Measurements from ENCODE around the gene ADCK2. TPM values are rescaled to one million over a fixed set of nuclear protein-coding genes. Genes with fewer than 3 reads are reported as not detected.
"Not testable (repeated sequence)": the region's sequence is repeated elsewhere in the genome, so short reads cannot be mapped to it uniquely, and the experiment has no call there.

ADCK2 gene, protein sequence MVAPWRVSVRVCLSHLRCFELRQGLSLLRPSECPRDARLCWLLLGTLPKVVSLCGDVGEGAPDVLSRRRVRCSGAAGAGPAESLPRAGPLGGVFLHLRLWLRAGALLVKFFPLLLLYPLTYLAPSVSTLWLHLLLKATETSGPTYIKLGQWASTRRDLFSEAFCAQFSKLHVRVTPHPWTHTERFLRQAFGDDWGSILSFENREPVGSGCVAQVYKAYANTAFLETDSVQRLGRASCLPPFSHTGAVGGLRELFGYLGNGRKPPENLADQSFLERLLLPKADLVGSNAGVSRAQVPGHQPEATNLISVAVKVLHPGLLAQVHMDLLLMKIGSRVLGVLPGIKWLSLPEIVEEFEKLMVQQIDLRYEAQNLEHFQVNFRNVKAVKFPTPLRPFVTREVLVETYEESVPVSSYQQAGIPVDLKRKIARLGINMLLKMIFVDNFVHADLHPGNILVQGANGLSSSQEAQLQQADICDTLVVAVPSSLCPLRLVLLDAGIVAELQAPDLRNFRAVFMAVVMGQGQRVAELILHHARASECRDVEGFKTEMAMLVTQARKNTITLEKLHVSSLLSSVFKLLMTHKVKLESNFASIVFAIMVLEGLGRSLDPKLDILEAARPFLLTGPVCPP
- 10 to 100 TPM; 30.3 to 38.9 TPM for total RNA-seq

DNA sequence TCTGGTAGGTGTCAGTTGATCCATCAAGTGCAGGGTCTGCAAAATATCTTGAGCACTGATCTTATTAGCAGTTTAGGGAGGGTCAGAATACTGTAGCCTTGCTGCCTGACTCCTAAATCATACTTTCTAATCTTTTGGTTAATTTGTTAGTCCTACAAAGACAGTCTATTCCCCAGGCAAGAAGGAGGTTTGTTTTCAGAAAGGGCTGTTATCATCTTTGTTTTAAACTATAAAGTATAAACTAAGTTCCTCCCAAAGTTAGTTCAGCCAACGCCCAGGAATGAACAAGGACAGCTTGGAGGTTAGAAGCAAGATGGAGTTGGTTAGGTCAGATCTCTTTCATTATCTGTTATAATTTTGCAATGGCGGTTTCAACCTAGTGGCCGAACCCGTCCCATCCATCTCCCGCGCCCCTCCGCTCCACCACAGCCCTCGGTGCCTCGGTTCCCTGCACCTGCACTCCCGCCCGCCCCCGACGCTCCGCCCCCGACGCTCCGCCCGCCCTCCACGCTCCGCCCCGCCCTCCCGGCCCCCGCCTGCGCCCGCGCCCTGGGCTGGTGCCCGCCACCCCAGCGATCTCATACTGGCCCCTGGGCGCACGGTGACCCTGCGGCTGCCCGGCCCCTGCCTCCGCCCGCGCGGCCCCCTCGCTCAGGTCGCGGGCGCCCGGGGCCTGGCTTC, at the start of gene ADCK2:
Gene ADCK2, plus strand, starts transcription at position 564 of the 681 bp plus-strand sequence. CDS start 386 bp downstream, outside the sequence.
- H3K36me3 Mint-ChIP-seq (ENCODE audit: insufficient read depth in 2 of 2), result no peaks in the 10 kb centered on the region

DNA sequence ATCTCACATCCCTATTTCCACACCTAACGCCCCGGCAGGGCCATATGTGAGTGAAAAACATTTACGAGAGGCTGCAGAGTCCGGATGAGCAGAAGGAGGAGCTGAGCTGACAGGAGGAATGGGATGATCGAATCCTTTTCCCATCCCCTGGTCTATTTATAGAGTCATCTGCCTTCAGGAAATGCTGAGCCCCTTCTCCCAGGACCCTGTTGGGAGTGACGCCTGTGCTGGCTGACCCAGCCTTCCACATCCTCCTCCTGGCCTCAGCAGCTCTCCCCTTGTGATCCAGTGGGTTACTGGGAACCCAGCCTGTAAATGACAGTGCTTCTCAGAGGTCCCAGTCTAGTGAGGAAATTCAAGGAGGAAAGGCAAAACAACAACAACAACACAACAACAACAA, 48.8 kb upstream of the ADCK2 start:
- Mint-ChIP-seq H3K4me3 (no peak overlapping the region), H3K9me3 (no peaks in the 10 kb centered on the region), H3K27me3 (ENCODE audit: low read depth) (no peaks in the 10 kb centered on the region), H3K36me3 (ENCODE audit: insufficient read depth in 2 of 2) (no peaks in the 10 kb centered on the region), H3K4me1 (ENCODE audit: low read depth) (no peaks in the 10 kb centered on the region), H3K27ac (no peak overlapping the region)
- ATAC-seq (replicated peaks in 1 of 2), result no peak
- DNase-seq, result no peak

More for the DNA sequence above, at the start of gene ADCK2:
- Mint-ChIP-seq H3K9me3 (no peaks in the 10 kb centered on the region), H3K27ac (peak within 1 kb of the TSS; percentile 46), H3K4me1 (ENCODE audit: low read depth) (peaks cover 38% of the 10 kb centered on the region), H3K27me3 (ENCODE audit: low read depth) (no peaks in the 10 kb centered on the region), H3K4me3 (peak within 1 kb of the TSS; percentile 86 to 93)
- DNase-seq, result peak in 1 of 2 donors; percentile 66
- peak; percentile 85 for ATAC-seq (replicated peaks in 1 of 2)

DNA sequence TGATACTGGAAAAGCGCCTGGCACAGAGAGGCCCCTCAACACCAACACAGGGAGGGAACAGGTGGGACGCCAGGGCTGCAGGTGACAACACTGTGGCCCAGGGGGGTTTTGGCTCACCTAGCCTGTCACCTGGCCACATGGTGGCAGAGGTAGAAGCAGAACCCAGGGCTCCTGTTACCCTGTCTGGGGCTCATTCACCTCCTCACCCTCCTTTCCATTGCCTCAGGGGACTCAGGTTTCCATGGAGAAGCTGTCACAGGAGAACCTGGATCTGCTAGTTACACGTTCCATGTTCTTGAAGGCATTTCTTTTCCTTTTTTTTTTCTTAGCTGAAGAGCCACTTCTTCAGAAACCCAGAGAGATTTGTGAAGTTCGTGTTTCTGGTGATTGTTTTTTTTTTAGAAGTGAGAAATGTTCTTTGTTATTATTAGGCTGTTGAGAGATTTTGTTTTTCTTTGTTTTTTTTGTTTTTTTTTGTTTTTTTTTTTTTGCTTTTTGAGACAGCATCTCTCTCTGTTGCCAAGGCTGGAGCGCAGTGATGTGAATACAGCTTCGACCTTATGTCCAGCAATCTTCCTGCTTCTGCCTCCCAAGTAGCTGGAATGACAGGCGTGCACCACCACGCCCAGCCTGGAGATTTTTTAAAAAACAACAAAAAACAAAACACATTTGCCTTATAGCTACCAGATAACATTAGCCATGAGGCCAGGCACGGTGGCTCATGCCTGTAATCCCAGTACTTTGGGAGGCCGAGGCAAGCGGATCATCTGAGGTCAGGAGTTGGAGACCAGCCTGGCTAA, 48.2 kb upstream of the ADCK2 start:
- H3K4me3 Mint-ChIP-seq, result no peak overlapping the region
- no peaks in the 10 kb centered on the region for H3K4me1 Mint-ChIP-seq (ENCODE audit: low read depth)
- no peak for DNase-seq
- H3K27me3 Mint-ChIP-seq (ENCODE audit: low read depth), result no peaks in the 10 kb centered on the region
- no peak for ATAC-seq (replicated peaks in 1 of 2)
- no peaks in the 10 kb centered on the region for H3K9me3 Mint-ChIP-seq
- no peak overlapping the region for H3K27ac Mint-ChIP-seq
- H3K36me3 Mint-ChIP-seq (ENCODE audit: insufficient read depth in 2 of 2), result no peaks in the 10 kb centered on the region

DNA sequence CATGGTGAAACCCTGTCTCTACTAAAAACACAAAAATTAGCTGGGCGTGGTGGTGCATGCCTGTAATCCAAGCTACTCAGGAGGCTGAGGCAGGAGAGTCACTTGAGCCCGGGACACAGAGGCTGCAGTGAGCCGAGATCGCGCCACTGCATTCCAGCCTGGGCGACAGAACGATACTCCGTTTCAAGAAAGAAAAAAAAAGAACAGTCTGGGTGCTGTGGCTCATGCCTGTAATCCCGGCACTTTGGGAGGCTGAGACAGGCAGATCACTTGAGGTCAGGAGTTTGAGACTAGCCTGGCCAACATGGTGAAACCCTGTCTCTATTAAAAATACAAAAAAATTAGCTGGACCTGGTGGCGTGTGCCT, 47.6 kb upstream of the ADCK2 start:
- H3K36me3 Mint-ChIP-seq (ENCODE audit: insufficient read depth in 2 of 2), result not testable (repeated sequence)

DNA sequence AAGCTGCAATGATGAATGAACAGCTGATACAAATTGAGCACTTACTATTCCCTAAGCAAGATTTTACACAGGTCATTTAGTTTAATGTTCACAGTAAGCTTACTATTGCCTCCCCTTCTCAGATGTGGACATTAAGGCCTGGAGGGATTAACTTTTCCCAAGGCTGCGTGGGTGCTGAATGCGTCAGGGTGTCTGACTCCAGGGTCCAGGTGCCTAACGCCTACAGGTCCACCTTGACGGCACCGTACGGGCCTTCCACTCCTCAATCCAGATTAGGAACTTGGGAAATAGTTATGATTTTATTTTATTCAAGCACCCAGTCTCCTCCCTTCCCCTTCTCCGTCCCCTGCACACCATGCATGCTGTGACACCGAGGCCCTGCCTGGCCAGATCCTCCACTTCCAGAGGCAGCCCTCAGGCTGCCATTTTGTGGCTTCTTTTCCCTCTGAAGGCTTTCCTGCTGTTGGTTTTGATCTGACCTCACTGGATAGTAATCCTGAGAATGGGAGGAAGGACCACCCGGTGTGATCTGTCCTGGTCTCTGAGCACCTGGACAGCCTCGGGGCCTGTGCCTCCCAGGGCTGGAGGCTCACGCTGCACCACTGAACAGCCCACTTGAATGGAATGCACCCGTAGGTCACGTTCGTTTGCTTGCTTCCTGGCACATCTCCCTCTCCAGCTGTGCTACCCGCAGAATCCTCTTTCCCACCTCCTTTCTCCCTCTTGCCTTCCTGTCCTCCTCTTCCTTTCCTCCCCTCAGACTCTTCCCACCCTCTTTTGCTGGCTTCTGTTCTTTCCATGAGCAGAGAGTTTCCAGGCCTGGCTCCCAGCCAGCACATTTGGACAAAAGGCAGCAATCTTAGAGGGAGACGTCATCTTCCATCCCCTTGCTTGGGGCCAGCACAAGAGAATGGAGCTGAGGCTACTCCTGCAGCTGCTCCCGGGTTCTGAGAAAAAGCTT, 46.6 kb upstream of the ADCK2 start:
- no peaks in the 10 kb centered on the region for H3K4me1 Mint-ChIP-seq (ENCODE audit: low read depth)
- H3K36me3 Mint-ChIP-seq (ENCODE audit: insufficient read depth in 2 of 2), result no peaks in the 10 kb centered on the region
- no peaks in the 10 kb centered on the region for H3K27me3 Mint-ChIP-seq (ENCODE audit: low read depth)
- H3K9me3 Mint-ChIP-seq, result no peaks in the 10 kb centered on the region
- H3K4me3 Mint-ChIP-seq, result no peak overlapping the region
- no peak overlapping the region for H3K27ac Mint-ChIP-seq
- ATAC-seq (replicated peaks in 1 of 2), result no peak
- DNase-seq, result no peak

More for the DNA sequence above, 47.6 kb upstream of the ADCK2 start:
- H3K27me3 Mint-ChIP-seq (ENCODE audit: low read depth); H3K9me3 Mint-ChIP-seq; H3K4me3 Mint-ChIP-seq; DNase-seq; H3K4me1 Mint-ChIP-seq (ENCODE audit: low read depth); H3K27ac Mint-ChIP-seq; ATAC-seq (replicated peaks in 1 of 2): not testable (repeated sequence)

DNA sequence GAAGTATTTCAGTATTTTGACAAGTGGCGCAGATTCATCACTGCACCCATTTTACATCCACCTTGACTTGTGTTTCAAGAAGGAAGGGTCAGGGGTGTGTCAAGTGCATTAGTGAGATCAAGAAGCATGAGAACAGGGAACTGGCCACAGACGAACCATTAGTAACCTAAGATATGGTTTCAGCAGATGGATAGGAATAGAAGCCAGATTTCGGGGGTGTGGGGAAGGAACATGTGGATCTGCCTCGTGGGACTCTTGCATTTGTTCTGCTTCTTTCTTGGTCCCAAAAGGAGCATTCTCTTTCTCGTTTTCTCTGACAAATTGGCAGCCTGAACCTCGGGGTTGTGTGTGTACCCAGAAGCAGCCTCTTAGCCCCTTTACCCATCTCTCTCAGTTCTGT, 41.7 kb upstream of the ADCK2 start:
- no peak for ATAC-seq (replicated peaks in 1 of 2)
- no peak overlapping the region for H3K4me3 Mint-ChIP-seq
- H3K27ac Mint-ChIP-seq, result no peak overlapping the region
- no peak for DNase-seq
- no peaks in the 10 kb centered on the region for H3K9me3 Mint-ChIP-seq
- no peaks in the 10 kb centered on the region for H3K4me1 Mint-ChIP-seq (ENCODE audit: low read depth)
- H3K36me3 Mint-ChIP-seq (ENCODE audit: insufficient read depth in 2 of 2), result no peaks in the 10 kb centered on the region
- H3K27me3 Mint-ChIP-seq (ENCODE audit: low read depth), result peaks cover 10% of the 10 kb centered on the region

DNA sequence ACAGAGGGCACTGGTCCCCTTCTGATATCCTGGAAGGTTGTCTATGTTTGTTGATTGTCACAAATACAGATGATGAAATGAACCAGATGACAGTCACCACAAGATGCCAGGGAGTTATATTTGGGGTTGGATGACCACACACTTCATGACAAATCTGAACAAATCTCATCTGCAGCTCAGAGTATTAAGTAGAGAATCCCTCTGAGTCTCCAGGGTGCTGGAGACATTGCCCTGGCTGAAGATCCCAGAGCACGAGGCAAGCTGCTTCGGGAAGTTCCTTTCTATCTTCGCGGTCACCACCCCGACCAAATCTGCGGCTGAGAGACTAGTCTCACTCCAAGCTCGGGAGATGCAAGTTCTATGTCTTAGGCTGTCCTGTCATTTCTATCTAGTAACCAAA, 41.1 kb upstream of the ADCK2 start:
- ATAC-seq (replicated peaks in 1 of 2) (no peak), DNase-seq (no peak)
- no peaks in the 10 kb centered on the region for H3K4me1 Mint-ChIP-seq (ENCODE audit: low read depth)
- H3K9me3 Mint-ChIP-seq, result no peaks in the 10 kb centered on the region
- peaks cover 10% of the 10 kb centered on the region for H3K27me3 Mint-ChIP-seq (ENCODE audit: low read depth)
- no peak overlapping the region for H3K4me3 Mint-ChIP-seq
- no peak overlapping the region for H3K27ac Mint-ChIP-seq
- H3K36me3 Mint-ChIP-seq (ENCODE audit: insufficient read depth in 2 of 2), result no peaks in the 10 kb centered on the region

DNA sequence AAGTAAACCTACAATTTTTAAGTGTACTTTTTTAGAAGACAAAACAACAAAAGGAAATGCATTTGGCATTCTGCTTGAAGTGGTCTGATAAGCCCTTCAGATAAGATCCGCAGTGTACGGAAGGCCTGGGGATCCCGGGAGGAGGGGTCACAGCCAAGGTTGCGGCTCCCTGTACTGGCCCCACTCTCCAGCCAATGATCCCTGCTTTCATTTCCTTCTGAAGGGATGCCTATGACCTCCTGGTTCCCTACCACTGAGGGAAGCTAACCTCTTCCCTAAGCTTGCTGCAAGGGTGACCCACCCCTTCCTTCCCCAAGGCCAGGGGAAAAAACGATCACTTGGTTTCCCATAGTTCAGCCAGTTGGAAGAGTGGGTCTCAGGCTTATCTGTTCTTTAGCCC, 37.4 kb upstream of the ADCK2 start:
- no peak for ATAC-seq (replicated peaks in 1 of 2)
- peaks cover 13% of the 10 kb centered on the region for H3K4me1 Mint-ChIP-seq (ENCODE audit: low read depth)
- no peaks in the 10 kb centered on the region for H3K36me3 Mint-ChIP-seq (ENCODE audit: insufficient read depth in 2 of 2)
- H3K27ac Mint-ChIP-seq, result no peak overlapping the region
- no peak overlapping the region for H3K4me3 Mint-ChIP-seq
- peaks cover 46% of the 10 kb centered on the region for H3K27me3 Mint-ChIP-seq (ENCODE audit: low read depth)
- no peaks in the 10 kb centered on the region for H3K9me3 Mint-ChIP-seq
- no peak for DNase-seq

DNA sequence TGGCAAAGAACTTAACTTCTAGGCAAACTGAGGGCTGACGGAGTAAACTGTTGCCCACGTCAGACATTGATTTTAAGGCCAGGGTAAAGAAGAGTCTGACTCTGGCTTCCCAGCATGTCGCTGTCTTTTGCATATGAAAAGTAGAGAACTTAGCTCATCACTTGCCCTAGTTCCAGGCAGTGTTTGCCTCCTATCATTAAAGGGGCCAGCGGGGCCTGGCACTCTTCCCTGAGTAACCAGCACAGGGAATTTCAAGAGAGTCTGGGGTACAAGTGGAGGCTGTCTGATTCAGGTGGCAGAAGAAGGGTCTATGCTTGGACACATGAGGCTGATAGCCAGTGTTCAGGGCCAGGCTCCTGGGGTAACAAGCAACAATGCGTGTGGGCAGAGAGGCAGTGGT, 36.9 kb upstream of the ADCK2 start:
- Mint-ChIP-seq H3K27ac (no peak overlapping the region), H3K27me3 (ENCODE audit: low read depth) (peaks cover 46% of the 10 kb centered on the region), H3K4me3 (no peak overlapping the region), H3K36me3 (ENCODE audit: insufficient read depth in 2 of 2) (no peaks in the 10 kb centered on the region), H3K9me3 (no peaks in the 10 kb centered on the region), H3K4me1 (ENCODE audit: low read depth) (peaks cover 13% of the 10 kb centered on the region)
- no peak for DNase-seq
- ATAC-seq (replicated peaks in 1 of 2), result no peak

DNA sequence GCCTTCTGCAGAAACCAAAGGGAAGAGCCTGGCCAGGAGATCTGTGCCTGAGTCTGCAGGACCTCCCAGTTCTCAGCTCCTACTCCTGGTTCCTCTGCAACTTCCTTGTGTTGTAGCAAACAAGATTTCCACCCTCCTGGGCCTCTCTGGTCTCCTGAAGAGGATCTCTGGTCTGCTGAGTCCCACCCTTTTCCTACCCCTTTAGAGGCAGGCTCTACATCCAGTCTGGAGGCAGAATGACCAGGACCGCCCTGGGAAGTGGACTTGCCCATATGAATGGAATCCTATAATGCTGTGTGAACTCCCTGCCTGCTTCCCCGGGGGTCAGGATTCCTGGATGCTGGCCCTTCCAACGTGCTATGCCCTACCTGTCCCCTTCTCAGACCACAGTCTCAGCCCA, 35.3 kb upstream of the ADCK2 start:
- Mint-ChIP-seq H3K27ac (no peak overlapping the region), H3K4me1 (ENCODE audit: low read depth) (peaks cover 13% of the 10 kb centered on the region), H3K4me3 (no peak overlapping the region), H3K36me3 (ENCODE audit: insufficient read depth in 2 of 2) (no peaks in the 10 kb centered on the region), H3K27me3 (ENCODE audit: low read depth) (peaks cover 50% of the 10 kb centered on the region), H3K9me3 (no peaks in the 10 kb centered on the region)
- DNase-seq, result no peak
- no peak for ATAC-seq (replicated peaks in 1 of 2)

DNA sequence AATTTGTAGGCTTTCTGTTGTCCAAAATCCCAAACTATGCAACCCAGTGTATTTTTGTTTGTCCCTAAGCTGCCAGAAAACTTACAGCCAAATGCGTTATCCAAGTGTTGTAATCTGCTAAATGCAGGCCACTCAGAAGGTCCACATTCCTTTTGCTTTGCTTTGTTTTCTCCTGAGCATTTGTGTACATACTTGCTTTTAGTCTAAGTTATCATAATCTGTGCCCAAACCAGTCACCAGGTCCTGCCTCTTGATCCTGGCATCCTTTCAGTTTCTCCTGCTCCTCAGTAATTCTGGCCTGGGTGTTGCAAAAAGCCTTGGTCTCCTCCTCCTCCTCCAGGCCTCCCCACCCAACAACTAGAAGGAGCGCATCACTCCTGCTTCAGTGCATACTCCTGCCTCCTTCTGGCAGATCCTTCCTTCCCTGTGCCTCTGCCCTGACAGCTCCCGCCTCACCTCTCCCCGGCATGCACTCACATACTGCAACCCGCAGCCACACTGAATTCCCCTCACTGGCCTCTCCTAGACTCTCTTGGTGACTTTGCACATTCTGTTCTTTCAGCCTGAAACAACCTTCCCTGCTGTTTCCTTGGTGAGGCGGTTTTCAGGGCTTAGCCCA, 34.5 kb upstream of the ADCK2 start:
- no peak for ATAC-seq (replicated peaks in 1 of 2)
- no peak for DNase-seq
- Mint-ChIP-seq H3K9me3 (no peaks in the 10 kb centered on the region), H3K36me3 (ENCODE audit: insufficient read depth in 2 of 2) (no peaks in the 10 kb centered on the region), H3K27ac (no peak overlapping the region), H3K27me3 (ENCODE audit: low read depth) (peaks cover 52% of the 10 kb centered on the region), H3K4me3 (no peak overlapping the region), H3K4me1 (ENCODE audit: low read depth) (peaks cover 13% of the 10 kb centered on the region)

Data from activated T-cell treated with anti-CD3 and anti-CD28 coated beads, Interleukin-2, amount 50 U/mL, for 72 hours (primary cell).